Upper lobe of right lung (tissue), 1 donor: ENCODE measurements around the gene DAB1. TPM values are rescaled to one million over a fixed set of nuclear protein-coding genes. Genes with fewer than 3 reads are reported as not detected.

Experiments used
- ATAC-seq: fragments of 200-7000 bp; cut with Tn5 transposase; one replicate; pipeline ENCODE4 v1.9.1; 2020; ENCODE audit warnings: mild to moderate bottlenecking, moderate library complexity
- DNase-seq: peaks from one replicate; pipeline ENCODE4 v3.0.0-alpha.2; 2020
- H3K27ac ChIP-seq: fragments of 200-600 bp; one replicate; pipeline ENCODE4 v1.8.0; 2022
- H3K27me3 ChIP-seq: fragments of 200-600 bp; one replicate; pipeline ENCODE4 v1.8.0; 2022; ENCODE audit warnings: mild to moderate bottlenecking
- H3K36me3 ChIP-seq: fragments of 200-600 bp; one replicate; pipeline ENCODE4 v1.8.0; 2022
- H3K4me1 ChIP-seq: fragments of 200-600 bp; one replicate; pipeline ENCODE4 v1.8.0; 2022
- H3K4me3 ChIP-seq: fragments of 200-600 bp; one replicate; pipeline ENCODE4 v1.8.0; 2022; ENCODE audit warnings: mild to moderate bottlenecking
- H3K9me3 ChIP-seq: fragments of 200-600 bp; one replicate; pipeline ENCODE4 v1.8.0; 2022
- CTCF ChIP-seq: fragments of 200-600 bp; IDR thresholded peaks from one replicate; pipeline ENCODE4 v1.8.0; 2022; ENCODE audit warnings: antibody characterized with exemption
- intact Hi-C: fragments of 100-400 bp; cut with DNase I; formaldehyde crosslinking; loops from one replicate; pipeline ENCODE4 v1.11.0; 2022
- total RNA-seq: library from RNA; stranded (reverse); fragmentation: NEBNext Ultra II Directional; extraction: Animal tissue kit (Norgen Biotek cat#: 25700); gene quantifications from one replicate; pipeline ENCODE4 v1.2.1, GENCODE V29; 2021
- donor health status: DM: no; HTN: yes; CAD: no; lungs with severe emphysema.

The DAB1 gene
- total RNA-seq, 1 donor from 2014 or later = 0.29 TPM

- no peak for TF ChIP-seq CTCF
- intact Hi-C loops = no loop called here
- no peak for ATAC-seq
These were observed 62.3 kb downstream of the DAB1 start for GRCh38 chr1:57361516-57361915.

GRCh38 chr1:57360846-57361407 is 62.9 kb downstream of the DAB1 start:
- DNase-seq (no peak), ATAC-seq (no peak)
- Histone ChIP-seq H3K27ac (no peak overlapping the region), H3K36me3 (no peaks in the 10 kb centered on the region), H3K27me3 (no peaks in the 10 kb centered on the region), H3K9me3 (peaks cover 7% of the 10 kb centered on the region), H3K4me3 (no peak overlapping the region), H3K4me1 (no peaks in the 10 kb centered on the region)
- no peak for TF ChIP-seq CTCF
- intact Hi-C loops = no loop called here

More at GRCh38 chr1:57361516-57361915, 62.3 kb downstream of the DAB1 start:
- DNase-seq = no peak
- Histone ChIP-seq H3K4me1 (no peaks in the 10 kb centered on the region), H3K27me3 (no peaks in the 10 kb centered on the region), H3K27ac (no peak overlapping the region), H3K9me3 (peaks cover 7% of the 10 kb centered on the region), H3K4me3 (no peak overlapping the region), H3K36me3 (no peaks in the 10 kb centered on the region)

- ATAC-seq (no peak), DNase-seq (no peak)
- Histone ChIP-seq H3K27ac (no peak overlapping the region), H3K4me3 (no peak overlapping the region), H3K4me1 (no peaks in the 10 kb centered on the region), H3K36me3 (no peaks in the 10 kb centered on the region), H3K27me3 (no peaks in the 10 kb centered on the region), H3K9me3 (peaks cover 7% of the 10 kb centered on the region)
- TF ChIP-seq CTCF = no peak
- intact Hi-C loops = no loop called here
These were observed 66.4 kb downstream of the DAB1 start for GRCh38 chr1:57357462-57357861.

GRCh38 chr1:57353654-57354053 is 70.2 kb downstream of the DAB1 start:
- no peak for DNase-seq
- peaks cover 4% of the 10 kb centered on the region for H3K9me3 ChIP-seq
- no peaks in the 10 kb centered on the region for H3K4me1 ChIP-seq
- no peaks in the 10 kb centered on the region for H3K27me3 ChIP-seq
- TF ChIP-seq CTCF = no peak
- intact Hi-C loops = no loop called here
- ATAC-seq = no peak
- no peak overlapping the region for H3K4me3 ChIP-seq
- H3K36me3 ChIP-seq = no peaks in the 10 kb centered on the region
- H3K27ac ChIP-seq = no peak overlapping the region

GRCh38 chr1:57350610-57351009 is 73.2 kb downstream of the DAB1 start:
- Histone ChIP-seq H3K4me1 (no peaks in the 10 kb centered on the region), H3K4me3 (no peak overlapping the region), H3K27ac (no peak overlapping the region), H3K9me3 (no peaks in the 10 kb centered on the region), H3K36me3 (no peaks in the 10 kb centered on the region), H3K27me3 (no peaks in the 10 kb centered on the region)
- ATAC-seq (no peak), DNase-seq (no peak)
- intact Hi-C loops = no loop called here
- no peak for TF ChIP-seq CTCF

- no peak overlapping the region for H3K27ac ChIP-seq
- no peaks in the 10 kb centered on the region for H3K36me3 ChIP-seq
- intact Hi-C loops = no loop called here
- no peaks in the 10 kb centered on the region for H3K9me3 ChIP-seq
- no peak for DNase-seq
- no peak overlapping the region for H3K4me3 ChIP-seq
- ATAC-seq = no peak
- H3K27me3 ChIP-seq = no peaks in the 10 kb centered on the region
- H3K4me1 ChIP-seq = no peaks in the 10 kb centered on the region
- TF ChIP-seq CTCF = no peak
These were observed 74.9 kb downstream of the DAB1 start for GRCh38 chr1:57348921-57349320.
